Mesenchymal stem cell (in vitro differentiated cells and primary cell): ENCODE data around the gene SLC38A6.

Source experiments
- DNase-seq: peaks from one replicate; pipeline ENCODE4 v3.0.0-alpha.2; 2013
- H2AFZ ChIP-seq: one replicate; pipeline ENCODE4 v1.6.1; 2013; ENCODE audit warnings: low read depth, mild to moderate bottlenecking, control low read depth, inconsistent platforms, low read length, moderate library complexity
- H2AK5ac ChIP-seq: 2 replicates; pipeline ENCODE4 v1.6.1; 2013; ENCODE audit warnings: low read length, moderate library complexity, mild to moderate bottlenecking, inconsistent platforms; ENCODE audit not compliant: severe bottlenecking
- H2BK120ac ChIP-seq: one replicate; pipeline ENCODE4 v1.6.1; 2013; ENCODE audit warnings: low read depth, mild to moderate bottlenecking, inconsistent platforms, low read length, moderate library complexity
- H2BK12ac ChIP-seq, 2 experiments: one replicate each; pipeline ENCODE4 v1.6.1; 2013; ENCODE audit warnings: inconsistent platforms in 2 of 2, low read length in 2 of 2, mild to moderate bottlenecking in 2 of 2, moderate library complexity in 2 of 2, control low read depth in 1 of 2
- H2BK15ac ChIP-seq: one replicate; pipeline ENCODE4 v1.6.1; 2013; ENCODE audit warnings: mild to moderate bottlenecking, low read depth, inconsistent platforms; ENCODE audit not compliant: poor library complexity, severe bottlenecking
- H2BK5ac ChIP-seq: 2 replicates; pipeline ENCODE4 v1.6.1; 2013; ENCODE audit warnings: low read depth, mild to moderate bottlenecking, low read length, control low read depth, inconsistent platforms; ENCODE audit not compliant: poor library complexity, severe bottlenecking
- H3K14ac ChIP-seq, 2 experiments: one replicate each; pipeline ENCODE4 v1.6.1; 2013; ENCODE audit warnings: inconsistent platforms in 2 of 2, low read length in 2 of 2, control low read depth in 1 of 2, mild to moderate bottlenecking in 1 of 2, moderate library complexity in 1 of 2
- H3K18ac ChIP-seq, 2 experiments: one replicate each; pipeline ENCODE4 v1.6.1; 2013; ENCODE audit warnings: inconsistent platforms in 2 of 2, low read length in 2 of 2, control low read depth in 1 of 2, low read depth in 1 of 2, mild to moderate bottlenecking in 1 of 2
- H3K23ac ChIP-seq, 2 experiments: one replicate each; pipeline ENCODE4 v1.6.1; 2013; ENCODE audit warnings: inconsistent platforms in 2 of 2, low read length in 2 of 2, mild to moderate bottlenecking in 2 of 2, moderate library complexity in 2 of 2, control low read depth in 1 of 2
- H3K27ac ChIP-seq: 2 replicates; pipeline ENCODE4 v1.5.1; 2013; ENCODE audit warnings: mild to moderate bottlenecking, moderate library complexity, low read length, control low read depth, inconsistent platforms; ENCODE audit not compliant: poor library complexity, severe bottlenecking
- H3K27me3 ChIP-seq, 2 experiments: 2 replicates each; pipeline versions ENCODE4 v1.6.1 to v1.7.0; 2013; ENCODE audit warnings: low read length in 2 of 2, mild to moderate bottlenecking in 2 of 2, moderate library complexity in 2 of 2, control low read depth in 1 of 2, inconsistent platforms in 1 of 2; ENCODE audit not compliant: control insufficient read depth in 1 of 2, insufficient read depth in 1 of 2
- H3K36me3 ChIP-seq, 2 experiments: 2 replicates each; pipeline versions ENCODE4 v1.6.1 to v1.7.0; 2013; ENCODE audit warnings: low read length in 2 of 2, control low read depth in 1 of 2, inconsistent platforms in 1 of 2, low read depth in 1 of 2, mild to moderate bottlenecking in 1 of 2; ENCODE audit not compliant: insufficient read depth in 2 of 2, control insufficient read depth in 1 of 2
- H3K4ac ChIP-seq, 2 experiments: one replicate each; pipeline ENCODE4 v1.6.1; 2013; ENCODE audit warnings: inconsistent platforms in 2 of 2, low read length in 2 of 2, mild to moderate bottlenecking in 2 of 2, moderate library complexity in 2 of 2, control low read depth in 1 of 2, low read depth in 1 of 2
- H3K4me1 ChIP-seq: 2 replicates; pipeline ENCODE4 v1.6.1; 2013; ENCODE audit warnings: low read depth, low read length, control low read depth; ENCODE audit not compliant: control insufficient read depth, insufficient read depth
- H3K4me2 ChIP-seq: 2 replicates; pipeline ENCODE4 v1.6.1; 2013; ENCODE audit warnings: low read length, mild to moderate bottlenecking, inconsistent platforms; ENCODE audit not compliant: poor library complexity, severe bottlenecking
- H3K4me3 ChIP-seq, 2 experiments: 2 replicates each; pipeline versions ENCODE4 v1.5.1 to v1.7.0; 2013; ENCODE audit warnings: low read length in 2 of 2, mild to moderate bottlenecking in 2 of 2, control low read depth in 1 of 2, low read depth in 1 of 2; ENCODE audit not compliant: insufficient read depth in 1 of 2
- H3K79me1 ChIP-seq: replicated peaks from 2 replicates; pipeline ENCODE4 v1.6.1; 2013; ENCODE audit warnings: mild to moderate bottlenecking, control low read depth, low read length, inconsistent platforms; ENCODE audit not compliant: poor library complexity, severe bottlenecking
- H3K9ac ChIP-seq: 2 replicates; pipeline ENCODE4 v1.7.0; 2013; ENCODE audit warnings: mild to moderate bottlenecking, low read length, moderate library complexity
- H3K9me3 ChIP-seq: 2 replicates; pipeline ENCODE4 v1.7.0; 2013; ENCODE audit warnings: mild to moderate bottlenecking, low read length; ENCODE audit not compliant: control insufficient read depth
- H4K8ac ChIP-seq: one replicate; pipeline ENCODE4 v1.6.1; 2013; ENCODE audit warnings: inconsistent platforms, mild to moderate bottlenecking, low read length, moderate library complexity
- H4K91ac ChIP-seq: one replicate; pipeline ENCODE4 v1.6.1; 2013; ENCODE audit warnings: mild to moderate bottlenecking, low read length, inconsistent platforms
- WGBS: methylation state at CpG from one replicate; pipeline ENCODE4 v1.1.7; 2013; ENCODE audit warnings: mixed read lengths; 5-methylcytosine and 5-hydroxymethylcytosine counted together

SLC38A6 gene

DNA sequence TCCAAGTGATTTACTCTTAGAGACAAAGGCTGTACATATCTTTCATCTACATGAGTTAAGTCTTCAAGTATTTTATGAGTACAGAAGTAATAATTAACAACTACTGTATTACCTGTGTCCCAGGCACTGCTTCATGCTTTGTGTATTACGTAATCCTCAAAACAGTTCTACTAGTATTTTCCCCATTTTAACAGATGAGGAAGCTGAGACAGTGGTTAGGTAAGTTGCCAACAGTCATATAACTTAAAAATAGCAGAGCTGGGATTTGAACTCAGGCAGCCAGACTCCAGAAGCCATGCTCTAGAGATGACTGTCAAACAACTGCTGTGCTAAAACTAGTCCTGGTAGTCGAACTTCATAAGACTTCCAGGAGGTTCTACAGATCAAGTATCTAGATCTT is 10.9 kb upstream of the SLC38A6 start:
- Histone ChIP-seq H3K27ac (peak overlapping the region; percentile 45), H3K23ac (no peak overlapping the region), H2BK120ac (no peak overlapping the region), H3K18ac (no peak overlapping the region), H4K8ac (no peak overlapping the region), H2BK5ac (no peak overlapping the region), H3K4me1 (peaks cover 1% of the 10 kb centered on the region), H3K79me1 (peaks cover 10% of the 10 kb centered on the region), H2AFZ (no peak overlapping the region), H3K4me2 (no peak overlapping the region), H3K4me3 (no peak overlapping the region), H2BK15ac (no peak overlapping the region), H2BK12ac (no peak overlapping the region), H3K36me3 (peaks cover 3 to 27% of the 10 kb centered on the region in 2 experiments), H3K14ac (no peak overlapping the region), H4K91ac (no peak overlapping the region), H3K4ac (no peak overlapping the region), H2AK5ac (no peak overlapping the region), H3K27me3 (no peaks in the 10 kb centered on the region), H3K9ac (no peak overlapping the region), H3K9me3 (no peaks in the 10 kb centered on the region)
- DNase-seq = no peak
- WGBS = 100% methylated on average over 1 of the region's 2 CpGs

GRCh38 chr14:60971271-60971670 is 9.8 kb upstream of the SLC38A6 start:
- Histone ChIP-seq H2BK120ac (no peak overlapping the region), H3K4me3 (no peak overlapping the region), H3K4ac (no peak overlapping the region), H3K14ac (no peak overlapping the region), H2BK15ac (no peak overlapping the region), H3K4me2 (no peak overlapping the region), H2AK5ac (no peak overlapping the region), H2BK5ac (no peak overlapping the region), H2BK12ac (no peak overlapping the region), H4K91ac (no peak overlapping the region), H4K8ac (no peak overlapping the region), H3K79me1 (peaks cover 13% of the 10 kb centered on the region), H3K4me1 (no peaks in the 10 kb centered on the region), H2AFZ (no peak overlapping the region), H3K18ac (no peak overlapping the region), H3K27me3 (no peaks in the 10 kb centered on the region), H3K23ac (no peak overlapping the region), H3K9me3 (no peaks in the 10 kb centered on the region), H3K9ac (no peak overlapping the region), H3K36me3 (peaks cover 6 to 38% of the 10 kb centered on the region in 2 experiments), H3K27ac (no peak overlapping the region)
- 40% methylated on average over 2 of the region's 2 CpGs for WGBS
- DNase-seq = no peak

DNA sequence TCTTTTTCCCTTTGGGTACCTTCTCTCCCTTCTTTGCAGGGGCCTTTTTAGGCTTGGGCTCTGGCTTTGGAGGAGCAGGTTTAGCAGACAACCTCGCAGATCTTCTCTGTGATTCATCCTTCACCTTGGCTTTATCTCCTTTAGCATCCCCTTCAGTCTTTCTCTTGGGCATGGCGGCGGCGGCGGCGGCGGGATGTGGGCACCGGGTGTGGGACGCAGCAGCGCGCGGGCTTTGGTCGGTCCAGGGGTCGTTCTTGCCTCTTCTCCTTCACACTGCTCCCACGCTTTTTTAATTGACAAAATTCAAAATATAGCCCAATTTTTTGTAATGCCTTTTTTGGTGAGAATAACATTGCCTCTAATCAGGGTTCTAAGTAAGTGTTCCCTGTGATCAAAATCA is 8.8 kb upstream of the SLC38A6 start:
- no peaks in the 10 kb centered on the region for H3K9me3 ChIP-seq
- no peak overlapping the region for H2BK15ac ChIP-seq
- H2BK5ac ChIP-seq = no peak overlapping the region
- H3K4me2 ChIP-seq = no peak overlapping the region
- no peak overlapping the region for H3K4ac ChIP-seq
- no peak overlapping the region for H2BK12ac ChIP-seq
- H3K23ac ChIP-seq = no peak overlapping the region
- no peak overlapping the region for H3K4me3 ChIP-seq
- over 99% methylated on average over 12 of the region's 15 CpGs for WGBS
- H3K79me1 ChIP-seq = peaks cover 13% of the 10 kb centered on the region
- H4K8ac ChIP-seq = no peak overlapping the region
- no peaks in the 10 kb centered on the region for H3K27me3 ChIP-seq
- no peak overlapping the region for H2AK5ac ChIP-seq
- no peak overlapping the region for H3K27ac ChIP-seq
- H3K4me1 ChIP-seq = no peaks in the 10 kb centered on the region
- no peak overlapping the region for H3K9ac ChIP-seq
- peaks cover 6 to 49% of the 10 kb centered on the region in 2 experiments for H3K36me3 ChIP-seq
- no peak overlapping the region for H2BK120ac ChIP-seq
- no peak for DNase-seq
- H4K91ac ChIP-seq = no peak overlapping the region
- no peak overlapping the region for H3K14ac ChIP-seq
- H3K18ac ChIP-seq = peak overlapping the region in 1 of 2 experiments; percentile 8
- H2AFZ ChIP-seq = no peak overlapping the region

- H3K4me3 ChIP-seq = no peak overlapping the region
- no peak overlapping the region for H4K8ac ChIP-seq
- no peak overlapping the region for H2BK15ac ChIP-seq
- no peak overlapping the region for H2AFZ ChIP-seq
- H4K91ac ChIP-seq = no peak overlapping the region
- peaks cover 13% of the 10 kb centered on the region for H3K79me1 ChIP-seq
- no peak overlapping the region for H2AK5ac ChIP-seq
- no peak overlapping the region for H3K18ac ChIP-seq
- no peak overlapping the region for H2BK5ac ChIP-seq
- H3K4me2 ChIP-seq = no peak overlapping the region
- DNase-seq = no peak
- H3K4me1 ChIP-seq = no peaks in the 10 kb centered on the region
- no peak overlapping the region for H2BK120ac ChIP-seq
- no peak overlapping the region for H3K4ac ChIP-seq
- H2BK12ac ChIP-seq = no peak overlapping the region
- H3K9me3 ChIP-seq = no peaks in the 10 kb centered on the region
- peaks cover 6 to 50% of the 10 kb centered on the region in 2 experiments for H3K36me3 ChIP-seq
- no peak overlapping the region for H3K9ac ChIP-seq
- H3K27me3 ChIP-seq = no peaks in the 10 kb centered on the region
- no peak overlapping the region for H3K23ac ChIP-seq
- WGBS = 100% methylated on average over 3 of the region's 3 CpGs
- no peak overlapping the region for H3K27ac ChIP-seq
- no peak overlapping the region for H3K14ac ChIP-seq
These were observed 8.0 kb upstream of the SLC38A6 start for GRCh38 chr14:60973070-60973469.
